ENCODE measurements around the gene ZNF423.

ZNF423 gene

GRCh38 chr16:49545243-49545642 lies 310.7 kb downstream of the ZNF423 start:
- no peak for DNase-seq

GRCh38 chr16:49544828-49545227 lies 311.1 kb downstream of the ZNF423 start:
- DNase-seq: no peak

DNA sequence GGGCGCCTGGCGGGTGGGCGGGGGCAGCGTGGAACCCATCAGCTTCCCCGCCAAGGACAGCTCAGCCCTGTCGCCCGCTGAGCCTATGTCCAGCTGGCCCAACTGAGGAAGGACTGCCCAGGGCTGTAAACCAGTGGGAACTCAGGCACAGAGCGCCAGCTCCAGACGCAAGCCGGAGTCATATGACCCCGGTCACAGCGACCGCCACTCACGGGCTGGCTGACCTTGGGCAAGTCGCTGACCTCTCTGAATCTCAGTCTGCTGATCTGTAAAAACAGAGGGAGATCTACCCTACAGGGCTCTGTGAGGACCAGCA lies 312.3 kb downstream of the ZNF423 start:
- DNase-seq: no peak

DNA sequence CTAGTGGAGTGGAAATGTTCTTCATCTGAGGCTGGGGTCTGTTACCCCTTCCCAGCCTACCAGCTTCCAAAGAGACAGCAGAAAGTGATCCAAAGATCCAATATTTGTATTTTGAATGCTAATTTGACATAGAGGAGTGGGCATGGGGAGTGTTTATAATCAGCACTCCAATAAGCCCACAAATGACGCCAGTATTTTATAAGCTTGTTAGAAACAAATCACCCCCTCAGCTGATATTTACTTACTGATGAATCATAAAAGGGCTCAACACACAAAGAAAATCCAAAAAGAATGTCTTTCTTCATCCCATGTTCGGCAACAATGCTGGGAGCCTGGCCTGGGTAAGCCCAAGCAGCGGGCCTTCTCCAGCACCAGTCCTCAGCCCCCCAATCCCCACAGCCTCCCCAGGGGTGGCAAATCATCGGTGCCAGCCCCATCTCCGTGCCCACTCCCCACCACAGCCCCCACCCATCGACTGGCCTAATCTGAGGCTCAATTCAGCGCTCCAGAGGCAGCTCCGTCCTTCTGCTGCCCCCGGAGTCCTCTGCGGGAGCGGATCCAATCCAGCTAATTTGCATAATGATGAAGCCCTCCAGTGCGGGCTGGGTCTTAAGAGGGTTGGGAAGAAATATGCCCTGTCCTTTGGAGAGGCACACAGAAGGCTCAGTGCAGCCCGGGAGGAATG lies 312.8 kb downstream of the ZNF423 start:
- no peak for DNase-seq

DNA sequence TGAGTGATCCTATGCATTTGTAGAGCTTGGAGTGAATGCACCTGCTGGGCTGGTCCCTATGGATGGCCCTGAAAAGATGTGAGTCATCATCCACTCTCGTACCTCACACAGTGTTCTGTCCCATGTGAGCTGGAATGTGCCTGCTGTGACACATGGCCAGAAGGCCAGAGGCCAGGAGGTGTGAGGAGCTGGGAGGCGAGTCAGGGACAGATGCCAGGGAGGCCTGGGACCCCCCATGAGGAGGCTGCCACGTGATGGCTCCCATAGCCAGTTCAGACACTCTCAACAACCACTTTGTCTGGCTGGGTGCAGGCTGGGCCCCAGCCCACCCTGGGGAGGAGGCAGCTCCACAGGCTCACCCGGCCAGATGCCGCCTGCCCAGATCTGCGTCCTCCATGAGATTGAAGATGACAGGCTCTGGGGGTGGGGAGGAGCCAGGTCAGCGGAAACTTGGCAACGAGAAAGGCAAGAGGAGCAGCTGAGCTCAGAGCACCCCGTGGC lies 313.5 kb downstream of the ZNF423 start:
- no peak for DNase-seq

DNA sequence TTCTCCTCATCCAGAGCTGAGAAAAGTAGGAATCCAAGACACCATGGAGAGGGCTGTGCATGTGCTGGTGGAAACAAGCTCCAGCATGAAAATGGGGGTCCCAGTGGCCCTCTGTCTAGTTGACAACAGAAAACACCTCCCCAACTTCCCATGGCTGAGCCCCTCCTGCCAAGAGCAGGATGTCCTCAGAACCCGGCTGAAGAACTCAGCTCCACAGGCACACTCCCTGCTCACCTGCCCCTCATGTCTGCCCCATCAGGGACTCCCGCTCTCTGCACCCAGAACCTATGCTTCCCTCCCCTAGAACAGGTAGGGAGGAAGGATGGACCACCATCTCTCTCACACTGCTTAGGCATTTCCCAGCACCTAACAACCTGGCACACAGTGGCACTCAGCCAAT lies 315.1 kb downstream of the ZNF423 start:
- DNase-seq: no peak

DNA sequence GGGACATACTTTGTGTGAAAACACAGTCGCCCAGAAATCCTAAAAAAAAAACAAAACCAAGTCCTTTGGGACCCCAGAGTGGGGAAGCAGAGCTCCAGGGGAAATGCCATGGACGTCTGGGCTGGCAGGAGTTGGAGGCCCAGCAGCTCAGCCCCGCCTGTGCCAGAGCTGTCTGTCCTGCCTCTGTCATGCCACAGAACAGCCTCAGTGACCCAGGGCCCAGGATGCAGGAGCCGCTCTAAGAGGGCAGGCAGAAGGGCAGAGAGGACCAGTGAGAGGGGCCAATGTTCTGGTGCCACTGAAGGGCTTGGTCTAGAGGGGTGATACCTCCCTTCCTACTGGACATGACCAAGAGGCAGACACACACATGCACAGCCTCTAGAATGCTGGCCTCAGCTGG lies 316.2 kb downstream of the ZNF423 start:
- no peak for DNase-seq

- no peak for DNase-seq
Observed at GRCh38 chr16:49537924-49538459, 317.9 kb downstream of the ZNF423 start.

- no peak for DNase-seq
Observed at GRCh38 chr16:49534901-49535610, 320.9 kb downstream of the ZNF423 start.

DNA sequence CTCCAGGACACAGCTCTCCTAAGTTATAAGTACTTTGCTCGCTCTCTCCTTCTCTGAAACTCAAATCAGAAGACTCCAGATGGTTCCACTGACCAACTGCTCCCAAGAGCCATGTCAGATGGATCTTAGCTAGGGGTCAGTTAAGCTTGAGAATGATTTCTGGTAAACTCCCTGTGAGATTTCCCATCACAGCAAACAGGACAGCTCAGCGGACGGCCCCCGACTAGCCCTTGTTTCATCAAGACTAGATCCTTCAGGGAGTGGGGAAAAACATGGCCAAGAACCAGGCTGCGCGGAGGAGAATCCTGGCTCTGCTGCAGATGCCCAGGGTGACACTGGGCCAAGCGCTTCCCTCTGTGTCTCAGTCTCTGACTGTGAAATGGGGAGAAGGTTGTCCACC lies 322.5 kb downstream of the ZNF423 start:
- no peak for DNase-seq

DNA sequence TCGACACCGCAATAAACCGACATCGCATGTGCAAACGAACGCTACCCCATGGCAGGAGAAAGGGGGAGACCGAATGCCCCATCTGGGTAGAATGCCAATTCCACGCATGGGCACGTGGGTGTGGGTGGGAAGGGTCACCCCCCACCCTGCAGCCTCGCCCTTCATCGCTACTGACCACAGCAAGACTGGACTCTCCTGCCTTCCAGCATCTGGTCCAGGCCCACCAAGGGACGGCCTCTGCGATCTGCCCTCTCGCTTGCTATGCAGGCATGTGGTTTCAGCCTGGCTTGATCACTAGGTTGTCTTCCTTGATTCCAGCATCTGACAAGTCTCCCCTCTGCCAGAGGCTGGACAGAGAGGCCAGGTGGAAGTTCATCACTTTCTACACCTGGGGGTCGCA lies 323.0 kb downstream of the ZNF423 start:
- DNase-seq: no peak

GRCh38 chr16:49531931-49532840 lies 323.7 kb downstream of the ZNF423 start:
- DNase-seq: no peak

GRCh38 chr16:49531425-49531824 lies 324.5 kb downstream of the ZNF423 start:
- DNase-seq: no peak

DNA sequence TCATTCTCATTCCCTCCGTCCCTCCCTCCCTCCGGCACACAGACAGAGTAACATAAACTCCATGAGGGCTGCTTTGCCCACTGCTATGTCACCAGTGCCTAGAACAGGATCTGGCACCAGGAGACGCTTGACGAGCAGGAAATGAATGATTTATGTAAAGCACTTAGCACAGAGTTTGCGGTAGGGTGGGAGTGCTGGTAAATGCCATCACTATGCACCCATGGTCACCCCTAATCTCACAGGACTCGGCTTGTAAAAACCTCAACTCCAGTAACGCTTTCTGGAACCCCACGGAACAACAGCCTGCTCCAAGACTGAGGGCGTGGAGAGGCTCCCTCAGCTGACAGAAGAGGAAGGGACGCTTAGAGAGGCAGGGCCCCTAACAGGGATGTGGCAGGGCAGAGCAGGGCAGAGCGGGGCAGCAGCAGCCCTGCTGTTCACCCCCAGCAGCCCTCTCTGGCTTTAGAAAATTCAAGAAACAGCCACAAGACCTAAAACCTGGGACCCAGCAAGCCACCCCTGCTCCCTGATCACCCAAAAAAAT lies 325.4 kb downstream of the ZNF423 start:
- no peak for DNase-seq

- DNase-seq: no peak
Observed at GRCh38 chr16:49529411-49530045, 326.4 kb downstream of the ZNF423 start.

GRCh38 chr16:49528866-49529288 lies 327.0 kb downstream of the ZNF423 start:
- no peak for DNase-seq

- no peak for DNase-seq
Observed at GRCh38 chr16:49528060-49528865, 327.6 kb downstream of the ZNF423 start.

DNA sequence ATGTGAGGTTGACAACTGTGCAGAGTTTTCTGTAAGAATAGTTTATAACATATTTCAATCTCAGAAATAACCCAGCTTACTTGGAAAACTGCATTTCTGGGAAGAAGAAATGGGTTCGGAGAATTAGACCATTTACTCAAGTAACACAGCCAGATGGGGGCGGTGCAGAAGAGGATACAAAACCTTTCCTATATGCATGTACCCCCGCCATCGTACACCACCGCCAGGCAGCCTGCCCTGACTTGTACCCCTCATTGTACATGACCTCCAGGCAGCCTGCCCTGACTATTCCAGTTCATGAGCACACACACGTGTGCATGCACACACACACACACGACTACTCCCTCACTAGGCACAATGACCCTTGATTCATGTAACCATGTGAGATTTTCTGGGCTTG lies 328.3 kb downstream of the ZNF423 start:
- no peak for DNase-seq

GRCh38 chr16:49526860-49527365 lies 329.0 kb downstream of the ZNF423 start:
- no peak for DNase-seq

DNA sequence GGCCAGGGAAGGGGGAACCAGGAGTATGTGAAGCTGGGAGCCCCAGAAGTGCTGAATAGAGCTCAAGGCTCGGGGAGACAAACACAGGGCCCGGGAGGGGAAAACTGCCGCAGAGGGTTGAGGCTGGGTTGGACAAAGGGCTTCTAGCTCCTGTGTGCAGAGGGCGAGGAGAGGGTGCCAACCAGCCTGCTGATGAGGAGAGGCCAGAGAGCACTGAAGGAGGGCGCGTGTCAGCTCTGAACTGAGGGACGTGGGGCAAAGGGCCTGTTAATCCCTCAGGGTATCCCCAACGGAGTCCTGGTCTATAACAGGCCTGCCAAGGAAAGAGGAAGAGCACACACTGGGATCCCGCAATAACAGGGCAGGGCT lies 331.0 kb downstream of the ZNF423 start:
- no peak for DNase-seq

DNA sequence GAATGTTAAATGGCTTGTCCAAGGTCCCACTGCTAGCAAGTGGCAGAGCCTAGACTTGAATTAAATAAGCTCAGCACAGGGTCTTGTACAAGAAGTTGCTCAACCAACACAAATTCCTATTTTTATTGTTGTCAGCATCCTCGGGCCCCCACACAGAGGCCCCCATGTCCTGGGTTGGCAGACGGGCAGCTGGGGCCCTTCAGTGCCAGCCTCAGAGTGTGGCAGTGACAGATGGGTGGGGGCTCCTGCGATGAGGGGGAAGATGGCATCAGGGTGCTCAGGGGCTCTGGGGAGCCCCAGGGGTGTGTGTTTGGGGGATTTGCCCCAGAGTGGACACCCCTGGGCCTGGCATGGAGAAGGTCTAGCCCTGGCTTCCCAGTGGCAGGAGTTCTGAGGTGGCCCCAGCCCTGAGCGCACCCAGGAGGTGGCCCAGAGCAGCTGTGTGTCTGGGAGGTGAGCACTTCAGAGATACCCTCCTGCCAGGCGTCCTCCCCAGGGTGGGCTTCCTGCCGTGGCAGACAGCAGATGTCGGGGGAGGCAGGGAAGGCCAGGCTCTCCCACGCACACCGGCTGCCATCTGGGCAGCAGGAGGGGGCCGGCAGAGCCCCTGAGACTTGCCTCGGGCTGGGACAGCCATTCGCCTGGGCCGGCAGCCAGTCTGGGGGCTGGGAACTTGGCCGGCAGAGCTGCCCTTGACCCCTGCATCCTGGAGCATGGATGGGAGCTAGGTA lies 331.5 kb downstream of the ZNF423 start:
- DNase-seq: no peak
